GM21447 (cell line): Measurements from ENCODE around the gene MOCS3.
"Not testable (repeated sequence)": the region's sequence is repeated elsewhere in the genome, so short reads cannot be mapped to it uniquely, and the experiment has no call there.

Source experiments
- ATAC-seq: cut with Tn5 transposase; IDR thresholded peaks from one replicate; pipeline ENCODE4 v1.9.1; 2021; ENCODE audit not compliant: unreplicated experiment

The MOCS3 gene

DNA sequence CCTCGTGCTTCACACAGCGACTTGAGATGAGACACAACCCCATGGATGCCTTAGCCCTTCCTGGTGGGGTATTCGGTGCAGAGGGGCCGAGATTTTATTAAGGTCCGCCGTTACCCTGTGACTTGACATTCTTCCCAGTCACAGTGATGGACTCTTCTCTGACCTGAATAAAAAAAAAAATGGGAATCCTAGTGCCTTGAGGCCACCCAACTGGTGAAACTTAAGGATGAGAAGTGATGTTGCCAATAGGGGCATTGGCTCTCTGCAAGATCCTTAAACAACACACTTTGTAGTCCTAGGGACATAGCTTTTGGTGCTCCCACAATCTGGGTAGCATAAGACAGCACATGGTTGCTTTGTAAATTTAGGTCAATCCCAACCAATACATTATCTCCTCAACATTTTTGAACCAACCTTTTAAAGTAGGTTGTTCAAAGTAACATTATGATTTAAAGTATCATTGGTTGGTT, 26.6 kb upstream of the MOCS3 start:
- no peak for ATAC-seq

DNA sequence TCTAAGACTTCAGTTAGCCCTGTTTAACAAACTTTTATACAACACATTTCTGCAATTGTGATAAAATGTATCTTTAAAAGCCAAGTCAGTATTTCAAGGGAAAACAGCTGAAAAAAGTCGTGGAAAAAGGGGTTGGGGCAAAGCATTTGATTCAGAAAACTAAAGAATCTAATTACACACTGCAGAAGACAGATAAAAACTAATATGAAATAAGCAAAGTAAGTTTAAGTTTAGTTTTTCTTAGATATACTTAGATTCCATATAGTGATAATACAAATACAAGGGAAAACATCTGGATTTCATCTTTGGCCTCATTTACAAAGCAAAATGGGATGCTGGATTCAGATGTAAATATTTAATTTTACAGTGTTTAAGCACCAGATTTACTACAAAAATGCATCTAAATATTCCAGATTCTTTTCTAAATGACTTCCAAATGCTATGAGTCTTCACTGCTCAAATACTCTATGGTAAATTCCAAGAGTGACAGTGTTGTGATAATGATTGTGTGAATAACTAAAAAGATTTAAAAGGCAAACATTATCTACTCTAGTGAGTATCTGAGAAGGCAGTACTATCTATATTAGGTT, 25.8 kb upstream of the MOCS3 start:
- ATAC-seq: no peak

DNA sequence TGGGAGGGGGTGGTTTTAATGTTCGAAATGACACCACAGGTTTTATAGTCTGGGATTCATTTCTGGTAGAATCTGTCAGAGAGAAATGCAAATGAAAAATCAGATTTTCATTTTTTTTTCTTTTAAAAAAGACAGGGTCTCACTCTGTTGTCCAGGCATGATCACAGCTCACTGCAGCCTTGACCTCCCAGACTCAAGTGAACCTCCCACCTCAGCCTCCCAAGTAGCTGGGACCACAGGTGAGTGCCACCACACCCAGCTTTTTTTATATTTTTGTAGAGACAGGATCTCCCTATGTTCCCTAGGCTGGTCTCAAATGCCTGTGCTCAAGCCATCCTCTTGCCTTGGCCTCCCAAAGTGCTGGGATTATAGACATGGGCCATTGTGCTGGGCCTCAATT, 25.0 kb upstream of the MOCS3 start:
- no peak for ATAC-seq

DNA sequence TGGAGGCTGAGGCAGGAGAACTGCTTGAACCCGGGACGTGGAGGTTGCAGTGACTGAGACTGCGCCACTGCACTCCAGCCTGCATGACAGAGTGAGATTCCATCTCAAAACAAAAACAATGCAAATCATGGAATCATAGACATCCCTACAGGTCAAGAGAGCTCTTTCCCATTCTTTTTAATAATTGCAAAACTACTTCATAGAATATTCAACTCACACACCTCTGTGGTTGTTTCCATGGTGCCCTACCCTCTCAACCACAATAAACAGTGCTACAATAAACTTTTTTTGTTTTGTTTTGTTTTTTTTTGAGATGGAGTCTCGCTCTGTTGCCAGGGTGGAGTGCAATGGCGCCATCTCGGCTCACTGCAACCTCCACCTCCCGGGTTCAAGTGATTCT, 15.5 kb upstream of the MOCS3 start:
- ATAC-seq: no peak

DNA sequence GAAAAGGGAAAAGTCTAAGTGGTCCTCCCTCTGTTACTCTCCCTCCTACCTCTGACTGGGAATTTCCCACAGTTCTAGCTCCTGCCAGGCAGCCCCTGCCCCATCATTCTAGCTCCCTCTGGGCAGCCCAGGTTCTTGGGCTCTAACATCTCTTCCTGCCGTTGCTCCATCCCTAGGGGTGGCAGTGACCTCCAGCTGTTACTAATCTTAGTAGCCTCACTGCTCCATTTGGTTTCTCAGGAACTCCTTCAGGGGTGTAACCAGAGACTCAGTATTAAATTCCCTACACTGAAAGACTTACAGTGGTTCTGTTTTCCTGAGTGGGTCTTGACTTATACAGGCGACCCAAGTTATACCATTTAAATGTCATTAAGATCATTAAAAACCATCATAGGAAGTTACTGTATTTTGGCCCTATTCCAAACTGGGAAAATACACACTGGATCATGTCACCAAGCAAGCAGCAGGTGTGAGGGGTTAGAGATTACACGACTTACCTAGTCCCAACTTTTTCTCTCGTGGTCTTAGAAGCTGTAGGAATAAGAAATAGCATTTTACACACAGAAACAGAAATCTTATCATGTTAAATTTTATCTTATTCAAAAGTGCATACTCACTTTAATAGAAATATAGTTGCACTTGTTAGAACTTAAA, 10.4 kb upstream of the MOCS3 start:
- ATAC-seq: no peak

DNA sequence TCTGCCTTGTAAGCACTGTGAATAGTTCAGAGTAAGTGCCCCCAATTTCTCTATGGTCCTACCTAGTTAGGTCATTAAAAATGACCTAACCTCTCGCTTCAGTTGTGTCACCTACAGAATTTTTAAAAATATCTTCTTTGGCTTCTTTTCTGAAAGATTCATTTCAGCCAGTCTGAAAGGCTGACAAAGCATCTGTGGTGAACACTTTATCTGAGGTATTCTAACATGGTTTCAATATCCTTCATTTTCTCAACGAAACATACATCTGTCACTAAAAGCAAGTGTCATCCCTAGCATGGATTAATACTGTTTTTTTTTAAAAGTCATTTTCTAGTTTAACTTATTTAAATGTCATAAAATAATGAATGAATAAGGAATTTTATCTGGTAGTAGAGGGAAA, 5.4 kb upstream of the MOCS3 start:
- ATAC-seq: no peak

DNA sequence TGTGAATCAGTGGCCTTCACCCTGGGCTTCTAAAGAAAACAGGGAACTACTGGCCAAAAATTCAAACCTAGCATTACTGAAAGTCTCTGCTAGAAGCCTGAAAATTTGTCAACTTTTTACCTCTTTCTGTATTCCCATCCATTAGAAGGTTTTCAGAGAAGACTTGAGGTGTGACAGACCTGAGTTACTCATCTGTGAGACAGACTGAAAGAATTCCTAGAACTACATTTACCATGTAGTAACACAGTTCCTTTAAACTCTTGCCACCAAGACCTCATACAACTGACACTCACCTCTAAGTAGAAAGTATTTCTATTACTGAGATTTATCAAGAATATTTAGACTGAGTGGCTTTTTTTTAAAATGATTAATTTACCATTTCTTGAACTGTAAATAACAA, 4.8 kb upstream of the MOCS3 start:
- ATAC-seq: no peak

DNA sequence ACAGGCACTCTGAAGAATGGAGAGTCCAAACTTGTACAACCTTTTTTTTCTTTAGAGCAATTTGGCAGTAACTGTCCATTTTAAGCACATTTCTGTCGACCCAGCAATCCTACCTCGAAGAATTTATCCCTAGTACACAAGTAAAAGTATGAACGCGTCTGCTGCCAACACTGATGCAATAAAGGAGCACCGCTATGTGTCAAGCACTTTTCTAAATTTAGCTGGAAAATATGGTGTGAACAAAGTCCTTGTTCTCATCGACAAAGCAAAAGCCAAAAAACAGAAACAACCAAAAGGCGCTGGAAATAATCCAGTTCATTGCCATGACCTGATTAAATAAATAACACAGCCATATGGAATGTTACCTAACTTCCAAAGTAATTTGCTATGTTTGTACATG, 1.3 kb upstream of the MOCS3 start:
- no peak for ATAC-seq

DNA sequence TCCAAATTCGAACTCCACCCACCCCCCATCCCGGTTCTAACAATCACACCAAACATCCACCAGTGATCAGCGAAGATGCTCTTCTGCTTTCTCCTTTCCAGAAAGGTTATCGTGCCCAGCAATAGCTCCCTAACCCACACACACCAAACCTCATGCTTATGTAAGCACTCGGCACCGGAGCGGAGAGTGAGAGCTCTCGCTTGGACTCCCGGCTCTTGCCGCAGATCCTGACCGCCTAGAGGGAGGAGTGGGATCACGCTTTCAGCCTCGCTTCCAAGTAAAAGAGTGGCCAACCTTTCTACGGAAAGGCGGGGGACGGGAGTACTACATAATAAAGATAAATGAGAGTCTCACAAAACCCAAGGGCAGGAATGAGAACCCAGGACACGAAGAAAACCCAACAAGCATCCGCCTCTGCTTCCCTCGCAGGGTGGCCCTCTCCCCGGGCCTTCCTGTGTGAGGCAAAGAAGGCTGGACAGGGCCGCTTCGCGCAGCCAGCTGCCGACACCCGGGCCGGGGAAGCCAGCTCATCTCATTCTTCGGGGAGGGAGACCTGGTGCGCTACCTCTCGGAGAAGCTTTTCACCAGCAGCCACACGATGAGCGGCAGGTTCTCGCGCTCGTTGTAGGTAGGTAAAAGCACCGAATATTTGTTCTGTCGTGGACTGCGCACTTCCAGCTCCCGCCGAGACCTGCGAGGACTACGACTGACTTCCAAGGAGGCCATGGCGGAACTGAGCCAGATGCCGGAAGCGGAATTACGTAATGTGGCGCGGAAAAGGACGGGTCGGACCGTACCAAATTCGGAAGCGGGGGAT, 612 bp upstream of the MOCS3 start, which contains the start of gene DPM1:
TSS of gene DPM1 (minus strand) at position 735 of the 817 bp plus-strand sequence. CDS start at position 726, 9 bp downstream.
- ATAC-seq: peak; percentile 76

DNA sequence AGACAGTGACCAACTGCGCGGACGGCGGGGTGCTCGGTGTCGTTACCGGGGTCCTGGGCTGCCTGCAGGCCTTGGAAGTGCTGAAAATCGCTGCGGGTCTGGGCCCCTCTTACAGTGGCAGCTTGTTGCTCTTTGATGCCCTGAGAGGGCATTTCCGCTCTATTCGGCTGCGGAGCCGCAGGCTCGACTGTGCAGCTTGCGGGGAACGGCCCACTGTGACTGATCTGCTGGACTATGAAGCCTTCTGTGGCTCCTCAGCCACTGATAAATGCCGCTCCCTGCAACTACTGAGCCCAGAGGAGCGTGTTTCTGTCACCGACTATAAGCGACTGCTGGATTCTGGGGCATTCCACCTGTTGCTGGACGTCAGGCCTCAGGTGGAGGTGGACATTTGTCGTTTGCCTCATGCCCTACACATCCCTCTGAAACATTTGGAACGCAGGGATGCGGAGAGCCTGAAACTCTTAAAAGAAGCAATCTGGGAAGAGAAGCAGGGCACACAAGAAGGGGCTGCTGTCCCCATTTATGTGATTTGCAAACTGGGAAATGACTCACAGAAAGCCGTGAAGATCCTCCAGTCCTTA, 1.0 kb downstream of the MOCS3 start:
- no peak for ATAC-seq

DNA sequence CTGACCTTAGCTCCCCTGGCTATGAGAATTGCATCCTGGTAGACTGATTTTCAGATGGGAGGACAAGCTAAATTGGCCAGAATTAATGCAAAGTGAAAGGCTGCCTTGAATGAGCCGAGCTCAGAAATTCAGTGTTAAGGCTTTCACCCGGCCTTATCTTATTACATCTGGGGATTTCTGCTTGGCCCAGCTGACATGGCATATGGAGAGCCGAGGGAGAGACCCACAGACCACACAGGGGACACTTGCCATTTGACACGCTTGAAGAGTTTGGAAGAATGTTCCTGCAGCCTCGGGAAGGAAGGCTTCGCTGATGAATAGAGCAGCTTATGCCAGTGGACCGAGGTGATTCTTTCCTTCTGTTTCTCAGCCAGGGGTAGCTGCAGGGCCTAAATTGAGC, 9.0 kb downstream of the MOCS3 start:
- ATAC-seq: no peak

DNA sequence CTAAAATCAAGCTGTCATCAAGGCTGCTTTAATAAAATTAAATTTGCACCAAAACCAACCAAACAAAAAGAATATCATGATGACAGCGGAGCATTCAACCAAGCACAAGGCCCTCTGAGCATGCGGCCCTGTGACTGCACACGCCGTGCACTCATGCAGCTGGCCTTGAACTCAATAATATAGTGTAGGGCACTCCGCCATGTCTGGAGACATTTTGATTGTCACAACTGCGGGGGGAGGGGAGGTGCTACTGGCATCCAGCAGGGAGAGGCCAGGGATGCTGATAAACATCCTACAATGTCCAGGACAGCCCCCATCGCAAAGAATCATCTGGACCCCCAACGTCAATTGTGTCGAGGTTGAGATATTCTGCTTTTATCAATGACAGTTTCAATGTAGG, 9.7 kb downstream of the MOCS3 start:
- no peak for ATAC-seq

DNA sequence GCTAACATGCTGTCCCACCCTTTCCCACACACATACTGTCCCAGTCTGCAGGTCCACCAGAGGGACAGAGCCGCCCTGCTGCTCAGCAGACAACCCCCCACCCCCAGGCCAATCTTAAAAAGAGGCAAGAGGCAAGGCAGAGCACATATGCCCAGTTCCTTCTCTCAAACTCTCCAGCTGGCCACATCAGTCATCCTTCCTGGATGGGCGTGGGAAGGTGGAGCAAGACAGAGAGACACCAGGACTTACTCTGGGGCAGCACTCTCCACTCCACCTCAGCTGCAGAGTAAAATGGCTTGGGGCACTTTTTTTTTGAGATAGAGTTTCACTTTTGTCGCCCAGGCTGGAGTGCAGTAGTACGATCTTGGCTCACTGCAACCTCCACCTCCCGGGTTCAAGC, 10.8 kb downstream of the MOCS3 start:
- no peak for ATAC-seq

DNA sequence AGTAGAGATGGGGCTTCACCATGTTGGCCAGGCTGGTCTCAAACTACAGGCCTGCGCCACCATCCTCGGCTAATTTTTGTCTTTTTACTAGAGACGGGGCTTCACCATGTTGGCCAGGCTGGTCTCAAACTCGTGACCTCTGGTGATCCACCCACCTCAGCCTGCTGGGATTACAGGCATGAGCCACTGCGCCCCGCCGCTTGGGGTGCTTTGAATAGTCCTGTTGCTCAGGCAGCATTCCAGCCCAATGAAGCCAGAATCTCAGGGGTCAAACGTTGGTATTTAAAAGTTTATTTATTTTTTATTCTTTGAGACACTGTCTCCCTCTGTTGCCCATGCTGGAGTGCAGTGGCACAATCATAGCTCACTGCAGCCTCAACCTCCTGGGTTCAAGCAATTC, 11.3 kb downstream of the MOCS3 start:
- no peak for ATAC-seq

DNA sequence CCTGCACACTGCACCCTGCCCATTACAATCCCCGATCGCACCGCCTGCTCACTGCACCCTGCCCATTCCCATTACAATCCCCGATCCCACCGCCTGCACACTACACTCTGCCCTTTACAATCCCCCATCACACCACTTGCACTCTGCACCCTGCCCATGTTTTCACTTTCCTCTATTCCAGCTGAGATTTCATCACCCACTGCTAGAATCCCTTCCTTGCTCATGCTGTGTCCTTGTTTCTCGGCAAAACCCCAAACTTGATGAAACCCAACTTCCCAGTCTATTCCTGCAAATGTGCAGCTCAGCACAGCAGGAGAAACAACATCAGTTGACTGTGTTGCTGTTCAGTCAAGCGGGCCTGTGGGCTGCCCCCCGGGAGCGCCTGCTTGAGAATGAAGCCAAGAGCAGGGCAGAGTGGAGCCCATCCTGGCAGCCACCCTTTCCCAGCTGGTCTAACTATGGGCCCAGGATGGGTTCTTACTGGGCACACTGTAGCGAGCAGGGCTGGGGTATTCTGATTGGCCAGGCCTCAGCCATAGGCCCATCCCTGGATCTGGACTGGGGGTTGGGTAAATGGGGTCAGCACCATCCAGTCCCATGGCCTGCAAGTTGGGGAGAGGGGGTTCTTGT, 17.2 kb downstream of the MOCS3 start:
- ATAC-seq: no peak

DNA sequence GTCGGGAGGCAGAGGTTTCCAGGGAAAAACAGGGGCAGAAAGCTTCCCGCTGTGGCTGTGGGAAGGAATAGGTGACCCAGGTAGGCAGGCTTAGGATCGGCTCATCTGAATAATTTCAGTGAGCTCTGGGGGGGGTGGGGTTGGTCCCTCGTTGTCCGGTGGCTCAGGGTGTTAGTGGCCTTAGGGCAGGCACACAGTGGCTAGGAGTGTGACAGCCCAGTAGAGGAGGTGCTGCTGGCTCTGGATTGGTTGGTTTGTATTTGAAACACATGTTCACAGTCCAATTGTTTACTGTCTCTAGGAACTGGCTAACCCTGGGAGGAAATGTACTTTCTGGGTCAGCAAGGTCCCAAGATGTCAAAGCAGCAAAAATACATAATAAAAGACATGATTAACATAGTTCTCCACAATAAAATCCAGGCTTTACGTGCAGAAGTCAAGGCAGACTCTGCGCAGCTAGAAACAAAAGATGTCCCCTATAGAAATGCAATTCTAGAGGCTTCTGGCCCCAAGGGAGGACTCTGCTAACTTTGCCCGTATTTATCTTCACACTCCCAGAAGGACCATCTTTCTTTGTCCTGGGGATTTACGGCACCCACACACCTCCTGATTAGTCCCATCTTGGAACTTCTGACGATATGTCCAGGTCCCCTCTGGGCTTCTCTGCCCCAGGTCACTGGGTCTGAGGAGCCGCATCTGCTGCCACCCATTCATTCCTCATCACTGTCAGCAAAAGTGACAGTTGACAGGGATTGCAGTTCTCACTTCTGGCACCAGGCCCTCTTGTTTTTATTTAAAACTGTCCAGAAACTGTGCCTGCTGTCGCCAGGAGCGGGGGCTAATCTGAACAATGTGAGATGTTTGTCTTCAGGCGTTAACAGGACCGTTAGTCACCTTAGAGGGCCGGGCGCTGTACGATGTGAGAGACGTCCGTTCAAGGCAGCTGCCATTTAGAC, 18.7 kb downstream of the MOCS3 start:
- no peak for ATAC-seq

DNA sequence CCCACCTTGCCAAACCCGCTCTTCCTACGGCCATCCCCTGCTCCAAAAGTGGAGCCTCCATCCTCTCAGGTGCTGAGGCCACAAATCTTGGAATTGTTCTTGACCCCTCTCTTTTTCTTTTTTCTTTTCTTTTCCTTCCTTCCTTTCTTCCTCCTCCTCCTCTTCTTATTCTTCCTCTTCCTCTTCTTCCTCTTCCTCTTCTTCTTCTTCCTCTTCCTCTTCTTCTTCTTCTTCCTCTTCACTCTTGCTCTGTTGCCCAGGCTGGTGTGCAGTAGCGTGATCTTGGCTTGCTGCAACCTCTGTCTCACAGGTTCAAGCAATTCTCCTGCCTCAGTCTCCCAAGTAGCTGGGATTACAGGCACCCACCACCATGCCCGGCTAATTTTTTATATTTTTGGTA, 19.9 kb downstream of the MOCS3 start:
- ATAC-seq: not testable (repeated sequence)

DNA sequence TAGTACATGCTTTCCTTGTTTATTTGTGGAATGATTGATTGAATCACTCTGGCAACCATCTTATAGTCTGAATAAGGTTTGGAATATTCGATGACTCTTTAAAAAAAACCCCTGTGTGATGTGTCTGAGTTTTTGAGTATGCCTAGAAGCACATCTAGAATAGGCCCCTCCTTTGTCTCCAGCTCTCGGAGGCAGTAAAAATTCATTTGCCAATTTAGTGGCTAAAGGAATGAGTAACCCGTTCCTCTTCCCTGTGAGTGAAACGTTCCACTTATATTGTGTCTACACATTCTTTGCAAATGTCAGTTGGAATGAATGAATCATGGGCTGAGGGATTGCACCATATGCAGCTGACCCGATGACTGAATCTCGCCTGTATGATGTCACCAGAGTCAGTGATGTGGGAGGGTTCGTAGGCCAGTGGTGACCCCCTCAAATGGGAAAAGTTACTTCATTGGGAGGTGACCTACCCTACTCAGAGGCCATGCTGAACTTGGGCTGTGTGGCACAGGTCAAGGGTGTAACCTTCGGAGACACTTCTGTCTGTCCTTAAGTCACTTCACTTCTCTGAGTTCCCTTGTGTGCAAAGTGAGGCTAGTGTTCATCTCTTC, 21.6 kb downstream of the MOCS3 start:
- no peak for ATAC-seq

DNA sequence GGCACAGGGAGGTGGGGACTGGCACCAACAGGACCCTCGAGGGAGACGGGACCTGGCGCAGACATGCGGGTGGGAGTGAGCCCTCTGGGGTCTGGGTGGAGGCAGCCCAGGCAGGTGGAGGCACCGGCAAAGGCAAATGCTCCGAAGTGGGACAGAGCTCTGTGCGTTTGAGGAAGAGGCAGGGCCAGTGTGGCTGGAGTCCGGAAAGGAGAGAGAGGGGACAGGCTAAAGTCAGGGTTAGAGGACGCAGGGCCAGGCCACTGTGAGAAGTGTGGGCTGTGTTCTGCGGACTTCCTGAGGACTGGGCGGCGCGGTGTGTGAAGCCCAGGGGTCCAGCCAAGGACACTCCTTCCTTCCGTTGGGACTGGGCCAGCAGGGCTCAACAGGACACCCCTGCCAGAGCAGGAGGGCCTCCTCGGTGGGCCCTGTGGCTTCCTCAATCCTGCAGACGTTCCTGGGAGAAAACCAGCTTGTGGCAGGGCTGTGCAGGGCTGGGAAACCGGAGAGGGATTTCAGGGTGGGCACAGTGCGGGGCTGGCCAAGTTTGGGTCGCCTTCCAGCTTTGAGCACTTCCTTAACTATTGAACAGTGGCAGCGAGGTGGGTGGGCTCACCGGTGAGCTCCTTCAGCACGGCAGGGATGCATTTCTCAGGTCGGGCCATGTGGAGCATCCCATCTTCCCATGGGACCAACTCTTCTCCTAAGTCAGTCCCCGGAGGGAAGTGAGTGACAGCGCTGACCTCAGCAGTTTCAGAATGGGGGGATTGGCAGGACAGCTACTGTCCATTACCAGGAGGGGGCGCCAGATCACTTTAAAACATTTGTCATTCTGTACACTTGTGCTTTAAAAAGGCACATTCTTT, 22.5 kb downstream of the MOCS3 start:
- no peak for ATAC-seq
